ENCODE measurements around the gene PLEKHM1.
A peak's percentile ranks its signal among the peaks of the same experiment; 100 is the strongest.
"Not testable (repeated sequence)": the region's sequence is repeated elsewhere in the genome, so short reads cannot be mapped to it uniquely, and the experiment has no call there.

The PLEKHM1 gene

DNA sequence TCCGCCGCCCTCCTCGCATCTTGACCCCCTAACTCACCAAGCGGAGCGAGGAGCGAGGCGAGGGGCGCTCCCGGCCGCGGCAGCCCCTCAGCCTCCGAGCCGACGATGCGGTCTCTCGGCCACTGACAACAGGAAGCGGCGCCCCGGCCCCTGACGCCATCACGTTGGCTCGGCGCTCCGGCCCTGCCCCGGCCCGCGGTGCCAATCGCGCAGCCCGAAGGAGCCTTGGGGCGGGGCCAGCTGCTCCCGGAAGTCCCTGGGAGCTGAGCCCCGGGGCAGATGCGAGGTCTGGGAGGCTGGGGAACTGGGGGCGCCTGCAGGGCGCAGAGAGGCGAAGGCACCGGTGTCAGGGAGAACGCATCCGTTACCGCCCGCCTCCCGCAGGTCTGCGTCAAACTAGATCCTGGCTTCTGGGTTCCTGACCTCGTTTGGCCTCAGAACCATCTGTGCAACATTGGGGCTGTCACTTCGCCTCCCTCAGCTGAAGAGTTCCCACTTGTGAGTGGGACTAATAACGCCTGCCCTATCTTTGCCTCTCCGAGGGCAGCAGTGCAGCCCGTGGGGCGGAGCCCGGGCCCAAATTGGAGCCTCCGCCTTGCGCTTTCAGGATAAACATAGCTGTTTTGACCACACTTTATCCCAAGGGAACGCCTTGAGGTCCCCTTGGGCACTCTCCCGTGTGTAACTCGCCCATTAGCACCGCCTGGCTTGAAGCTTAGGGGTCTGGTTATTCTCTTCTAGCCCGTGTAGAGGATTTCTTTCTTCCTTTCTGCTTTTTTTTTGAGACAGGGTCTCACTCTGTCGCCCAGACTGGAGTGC, at the start of gene PLEKHM1:
Gene PLEKHM1 (minus strand): TSS at position 107 of the 819 bp plus-strand sequence. CDS start 8,237 bp downstream, outside the sequence.
- peak; percentile 69 for DNase-seq (ENCODE audit: low spot score)

DNA sequence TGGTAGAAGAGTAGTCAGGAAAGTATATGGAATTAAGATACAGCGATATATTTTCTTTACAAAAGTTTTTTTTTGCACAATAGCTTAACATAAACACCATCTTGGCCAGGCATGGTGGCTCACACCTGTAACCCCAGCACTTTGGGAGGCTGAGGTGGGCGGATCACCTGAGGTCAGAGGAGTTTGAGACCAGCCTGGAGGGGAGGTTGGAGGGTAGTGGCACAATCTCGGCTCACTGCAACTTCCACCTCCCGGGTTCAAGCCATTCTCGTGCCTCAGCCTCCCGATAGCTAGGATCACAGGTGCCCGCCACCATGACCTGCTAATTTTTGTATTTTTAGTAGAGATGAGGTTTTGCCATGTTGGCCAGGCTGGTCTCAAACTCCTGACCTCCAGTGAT, 47.6 kb upstream of the PLEKHM1 start:
- DNase-seq (ENCODE audit: low spot score), result not testable (repeated sequence)

DNA sequence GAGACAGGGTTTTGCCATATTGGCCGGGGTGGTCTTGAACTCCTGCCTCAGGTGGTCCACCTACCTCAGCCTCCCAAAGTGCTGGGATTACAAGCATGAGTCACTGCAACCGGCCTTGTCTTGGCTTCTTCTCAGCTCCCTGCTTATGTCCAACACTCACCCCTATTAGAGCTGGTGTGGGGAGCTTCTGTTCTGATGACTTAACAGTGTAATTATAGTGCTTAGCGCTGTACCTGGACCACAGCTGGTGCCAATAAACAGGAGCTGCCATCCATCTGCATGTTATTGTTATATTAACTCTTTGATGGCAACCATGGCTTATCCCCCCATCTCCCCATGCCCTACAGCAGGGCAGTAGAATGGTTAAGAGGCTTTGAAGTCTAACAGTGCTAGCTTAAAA, 15.6 kb upstream of the PLEKHM1 start:
- DNase-seq (ENCODE audit: low spot score), result not testable (repeated sequence)

DNA sequence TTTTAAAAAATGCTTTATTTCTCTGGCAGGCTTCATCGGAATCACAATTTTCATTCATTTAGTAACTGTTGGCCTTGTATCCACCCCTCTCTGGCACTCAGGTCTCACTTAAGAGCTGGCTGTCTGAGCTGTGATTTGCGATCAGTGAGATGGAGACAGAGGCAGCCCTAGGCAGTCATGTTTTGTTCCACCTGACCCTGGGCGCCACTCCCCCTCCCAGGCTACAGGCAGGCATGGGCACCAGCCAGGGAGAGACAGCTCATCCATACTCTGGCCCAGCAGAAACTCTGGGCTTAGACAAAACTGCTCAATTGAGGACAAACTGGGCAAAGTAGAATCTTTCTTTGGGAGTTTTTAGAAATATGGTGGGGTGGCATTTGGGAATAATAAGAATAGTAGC, 14.7 kb upstream of the PLEKHM1 start:
- DNase-seq (ENCODE audit: low spot score), result not testable (repeated sequence)

DNA sequence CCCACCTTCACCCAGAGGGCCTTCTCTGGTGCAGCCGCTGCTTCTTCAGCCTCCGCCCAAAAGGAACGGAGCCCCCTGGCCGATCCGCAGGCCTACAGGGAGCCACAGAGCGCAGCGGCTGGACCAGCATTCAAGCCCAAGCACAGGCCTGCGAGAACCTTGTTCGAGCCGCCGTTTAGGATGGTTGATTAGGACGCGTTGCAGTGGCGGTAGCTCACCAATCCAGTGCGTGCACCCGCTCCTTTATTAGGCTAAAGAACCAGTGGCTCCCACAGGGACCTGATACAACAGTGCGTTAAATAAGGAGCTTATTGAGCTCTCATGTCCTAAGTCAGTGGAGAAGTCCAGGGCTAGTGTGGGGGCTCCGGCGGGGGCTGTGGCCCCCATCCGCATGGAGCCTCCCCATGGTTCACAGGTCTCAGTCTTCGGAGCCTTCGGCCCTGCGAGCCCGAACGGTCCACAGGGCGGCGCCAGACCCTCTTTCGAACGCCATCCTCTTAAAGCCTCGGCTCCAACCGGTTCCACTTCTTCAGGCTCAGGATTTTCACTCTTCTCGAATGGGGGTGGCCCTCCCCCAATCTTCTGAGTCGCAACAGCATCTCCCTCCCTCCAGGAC, 10.7 kb upstream of the PLEKHM1 start:
- DNase-seq (ENCODE audit: low spot score), result not testable (repeated sequence)

DNA sequence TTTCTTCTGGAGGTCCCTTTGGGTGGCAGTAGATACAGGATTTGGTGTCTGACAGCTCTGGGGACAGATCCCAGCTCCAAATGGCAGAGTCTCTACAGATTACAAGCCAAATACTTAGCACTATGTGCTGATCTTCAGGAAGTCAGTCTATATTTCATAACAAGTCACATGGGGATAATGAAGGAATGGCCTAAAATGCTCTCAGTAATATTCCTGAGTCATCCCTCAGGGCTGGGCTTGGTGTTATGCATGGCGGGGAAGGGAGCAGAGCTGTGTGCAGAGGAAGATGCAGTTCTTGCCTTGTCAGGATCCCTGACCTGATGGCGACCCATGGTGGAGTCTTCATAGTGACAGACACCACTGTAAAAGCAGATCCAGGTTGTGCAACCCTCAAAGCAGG, 10.0 kb upstream of the PLEKHM1 start:
- not testable (repeated sequence) for DNase-seq (ENCODE audit: low spot score)

DNA sequence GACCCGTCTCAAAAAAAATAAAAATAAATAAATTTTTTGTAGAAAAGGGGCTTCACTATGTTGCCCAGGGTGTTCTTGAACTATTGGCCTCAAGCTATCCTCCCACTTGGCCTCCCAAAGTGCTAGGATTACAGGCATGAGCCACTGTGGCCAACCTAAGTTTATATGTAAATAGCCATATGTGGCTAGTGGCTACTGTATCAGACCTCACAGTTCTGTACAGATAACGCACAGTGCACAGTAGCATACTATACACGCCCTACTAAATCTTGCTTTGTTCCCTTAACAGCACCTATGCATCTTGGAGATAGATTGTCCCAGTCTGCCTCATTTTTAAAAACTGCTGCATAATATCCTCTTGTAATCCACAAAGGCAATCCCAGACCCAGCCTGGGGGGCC, 8.7 kb upstream of the PLEKHM1 start:
- DNase-seq (ENCODE audit: low spot score), result not testable (repeated sequence)

DNA sequence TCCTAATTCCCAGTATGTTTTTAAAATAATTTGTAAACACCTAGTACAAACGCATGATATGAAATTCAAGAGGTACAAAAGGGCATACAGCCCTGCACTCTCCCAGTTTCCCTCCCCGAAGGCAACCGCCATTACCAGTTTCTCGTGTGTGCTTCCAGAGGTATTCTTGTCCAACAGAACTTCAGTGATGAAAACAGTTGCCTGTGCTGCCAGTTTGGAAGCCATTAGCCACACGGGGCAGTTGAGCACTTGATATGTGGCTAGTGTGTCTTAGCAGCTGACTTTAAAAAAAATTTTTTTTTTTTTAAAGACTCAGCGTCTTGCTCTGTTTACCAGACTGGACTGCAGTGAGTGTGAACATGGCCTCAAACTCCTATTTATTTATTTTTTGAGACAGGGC, 7.9 kb upstream of the PLEKHM1 start:
- DNase-seq (ENCODE audit: low spot score), result not testable (repeated sequence)

DNA sequence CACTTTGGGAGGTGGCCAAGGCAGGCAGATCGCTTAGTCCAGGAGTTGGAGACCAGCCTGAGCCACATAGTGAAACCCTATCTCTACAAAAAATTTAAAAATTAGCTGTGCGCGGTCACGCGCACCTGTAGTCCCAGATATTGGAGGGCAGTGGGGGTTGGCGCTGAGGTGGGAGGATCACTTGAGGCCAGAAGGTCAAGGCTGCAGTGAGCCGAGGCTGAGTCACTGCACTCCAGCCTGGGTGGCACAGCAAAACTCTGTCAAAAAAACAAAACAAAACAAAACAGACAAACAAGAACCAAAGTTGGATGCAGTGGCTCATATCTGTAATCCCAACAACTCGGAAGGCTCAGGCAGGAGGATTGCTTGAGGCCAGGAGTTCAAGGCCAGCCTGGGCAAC, 6.9 kb upstream of the PLEKHM1 start:
- not testable (repeated sequence) for DNase-seq (ENCODE audit: low spot score)

DNA sequence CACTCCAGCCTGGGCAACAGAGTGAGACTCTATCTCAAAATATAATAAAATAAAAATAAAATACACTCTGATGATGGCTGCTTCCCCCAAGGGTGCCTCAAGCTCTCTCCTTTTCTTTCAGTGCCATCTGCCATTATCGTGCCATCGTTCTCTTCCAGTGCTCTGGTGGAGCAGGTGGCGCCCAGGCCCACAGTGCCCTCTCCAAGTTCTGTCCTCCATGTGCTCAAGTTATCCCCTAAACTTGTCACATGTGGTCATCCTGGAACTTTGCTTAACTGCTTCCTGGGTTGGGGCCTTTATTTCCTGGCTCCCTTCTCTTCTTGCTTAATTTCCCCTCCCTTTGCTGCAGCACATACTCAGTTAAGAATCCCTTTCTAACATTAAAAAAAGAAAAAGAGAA, 6.0 kb upstream of the PLEKHM1 start:
- not testable (repeated sequence) for DNase-seq (ENCODE audit: low spot score)

DNA sequence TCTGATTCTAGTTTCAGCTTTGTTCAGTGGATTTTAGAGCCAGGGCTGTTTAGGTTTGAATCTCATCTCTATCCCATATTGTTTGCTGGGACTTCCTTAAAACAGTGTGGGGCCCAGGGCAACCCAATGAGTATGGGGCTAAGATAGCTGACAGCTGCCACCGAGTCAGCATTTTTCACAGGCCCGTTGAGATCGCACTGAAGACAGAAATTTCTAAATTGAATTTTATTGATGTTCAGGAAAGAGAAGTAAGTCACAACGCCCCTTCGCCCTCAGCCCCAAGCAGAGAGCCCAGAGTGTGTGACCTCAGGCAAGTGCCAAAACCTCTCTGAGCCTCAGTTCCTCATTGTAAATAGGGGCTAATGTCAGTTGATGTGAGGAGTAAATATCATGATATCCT, 4.0 kb upstream of the PLEKHM1 start:
- DNase-seq (ENCODE audit: low spot score), result not testable (repeated sequence)

DNA sequence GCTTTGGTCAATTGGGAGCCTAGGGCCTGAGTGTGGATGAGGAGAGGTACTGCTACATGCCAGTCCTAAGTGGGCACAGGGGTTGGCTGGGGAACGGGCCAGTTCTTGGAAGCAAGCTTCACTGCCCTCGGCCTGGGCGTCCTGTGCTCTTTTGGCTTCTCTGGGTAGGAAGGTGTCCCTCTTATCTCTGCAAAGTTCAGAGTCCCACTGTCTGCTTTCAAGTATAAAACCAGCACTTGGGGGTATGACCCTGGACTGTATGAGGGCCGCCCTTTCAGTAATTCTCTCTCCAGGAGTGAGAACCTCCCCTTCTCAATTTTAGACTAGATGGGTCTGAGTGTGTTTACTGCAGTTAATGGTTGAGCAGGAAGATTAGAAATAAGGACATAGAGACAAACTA, 1.6 kb upstream of the PLEKHM1 start:
- DNase-seq (ENCODE audit: low spot score), result not testable (repeated sequence)

DNA sequence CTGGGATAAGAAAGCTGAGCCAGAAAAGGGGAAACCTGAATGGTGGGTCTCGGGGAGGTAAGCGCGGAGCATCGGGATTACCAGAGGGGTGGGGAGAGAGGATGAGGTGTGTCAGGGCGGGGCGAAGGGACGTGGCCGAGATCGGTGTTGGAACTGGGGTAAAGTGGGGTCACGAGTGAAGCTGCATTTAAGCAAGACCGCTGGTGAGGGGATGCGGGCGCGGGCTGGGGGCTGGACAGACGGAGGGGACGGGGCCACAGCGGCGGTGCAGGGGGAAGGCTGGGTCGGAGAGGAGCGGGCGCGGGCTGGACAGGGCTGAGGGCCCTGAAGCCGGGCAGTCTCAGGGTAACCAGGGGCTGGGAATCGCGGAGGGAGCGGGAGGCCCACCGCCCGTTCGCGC, 323 bp downstream of the PLEKHM1 start:
- DNase-seq (ENCODE audit: low spot score), result not testable (repeated sequence)

DNA sequence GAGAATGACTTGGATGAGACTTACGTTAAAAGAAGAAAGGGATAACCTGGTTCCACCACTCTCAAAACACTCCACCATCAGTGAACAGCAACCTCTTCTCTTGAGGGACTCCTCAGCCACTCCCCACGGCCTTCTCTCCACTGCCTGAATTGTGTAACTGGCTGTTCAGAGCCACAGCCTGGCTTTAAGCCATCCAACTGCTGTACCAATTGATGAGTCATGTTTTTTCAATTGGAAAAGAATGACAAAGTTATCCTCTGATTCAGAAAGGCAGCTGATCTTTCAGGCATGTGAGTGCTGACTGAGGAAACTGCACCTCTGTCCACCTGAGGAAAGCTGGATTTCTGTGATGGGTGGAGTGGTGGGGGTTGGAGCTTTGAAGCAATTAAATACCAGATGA, 2.8 kb downstream of the PLEKHM1 start:
- DNase-seq (ENCODE audit: low spot score), result peak; percentile 75

DNA sequence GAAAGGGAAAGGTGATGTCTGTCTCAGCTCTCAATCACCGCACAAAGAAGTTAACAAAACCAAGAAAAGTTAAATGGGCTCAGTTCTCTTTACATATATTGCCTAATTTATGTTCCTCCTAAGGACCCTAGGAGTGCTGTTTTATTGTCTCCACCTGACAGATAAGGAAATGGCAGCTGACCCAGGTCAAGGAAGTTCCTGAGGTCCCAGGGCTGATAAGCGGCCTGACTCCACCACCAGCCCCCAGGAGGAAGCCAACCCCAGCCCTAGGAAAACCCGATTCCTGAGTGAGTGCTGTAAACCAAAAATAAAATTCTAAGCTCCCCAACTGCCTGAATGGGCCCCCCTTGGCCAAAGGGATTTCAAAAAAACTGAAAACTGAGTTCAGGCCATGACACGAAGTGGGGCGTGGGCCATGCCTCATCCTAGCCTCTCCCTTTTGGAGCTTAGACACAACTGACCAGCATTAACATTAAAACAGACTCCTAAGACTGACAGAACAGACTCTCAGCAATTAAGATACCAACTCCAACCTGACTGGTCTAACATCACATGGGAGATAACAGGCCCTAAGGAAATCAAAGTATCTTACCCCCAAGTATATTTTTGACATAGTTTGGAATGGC, 6.8 kb downstream of the PLEKHM1 start:
- DNase-seq (ENCODE audit: low spot score), result not testable (repeated sequence)

DNA sequence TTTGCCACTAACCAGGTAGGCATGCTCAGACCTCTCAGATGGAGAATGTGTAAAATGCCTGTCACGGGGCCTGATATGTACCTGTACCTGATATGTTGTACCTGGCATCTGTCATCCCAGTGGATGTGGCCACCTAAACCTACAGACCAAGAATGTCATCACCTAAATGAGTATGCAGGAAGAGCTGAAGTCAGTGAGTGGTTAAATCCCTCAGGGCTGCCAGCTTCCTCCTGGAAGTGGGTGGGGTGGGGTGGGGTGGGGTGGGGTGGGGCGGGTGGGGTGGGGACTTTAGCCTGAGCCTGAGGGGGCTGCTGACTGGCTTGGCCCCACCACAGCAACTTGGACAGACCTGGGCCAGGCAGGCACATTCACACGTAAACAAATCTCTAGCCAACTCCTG, 7.3 kb downstream of the PLEKHM1 start:
- peak; percentile 24 for DNase-seq (ENCODE audit: low spot score)

DNA sequence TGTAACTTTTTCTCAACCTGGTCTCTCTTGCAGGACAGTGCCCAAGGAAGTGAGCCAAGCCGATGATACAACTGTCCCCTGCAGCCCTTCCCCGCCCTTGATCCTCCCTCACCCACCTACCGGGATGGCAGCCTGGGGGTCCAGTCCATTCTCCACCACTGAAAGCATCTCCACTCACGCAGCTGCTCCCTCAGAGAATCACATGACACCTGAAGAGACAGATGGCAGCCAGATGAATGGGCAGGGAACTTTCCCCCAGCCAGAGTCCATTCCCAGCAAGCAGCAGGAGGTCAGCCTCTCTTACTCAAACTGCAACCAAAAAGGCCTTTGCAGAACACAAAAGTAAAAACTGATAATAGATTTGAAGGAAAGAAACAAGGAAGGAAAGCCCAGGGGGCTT, 8.2 kb downstream of the PLEKHM1 start:
- DNase-seq (ENCODE audit: low spot score), result not testable (repeated sequence)

DNA sequence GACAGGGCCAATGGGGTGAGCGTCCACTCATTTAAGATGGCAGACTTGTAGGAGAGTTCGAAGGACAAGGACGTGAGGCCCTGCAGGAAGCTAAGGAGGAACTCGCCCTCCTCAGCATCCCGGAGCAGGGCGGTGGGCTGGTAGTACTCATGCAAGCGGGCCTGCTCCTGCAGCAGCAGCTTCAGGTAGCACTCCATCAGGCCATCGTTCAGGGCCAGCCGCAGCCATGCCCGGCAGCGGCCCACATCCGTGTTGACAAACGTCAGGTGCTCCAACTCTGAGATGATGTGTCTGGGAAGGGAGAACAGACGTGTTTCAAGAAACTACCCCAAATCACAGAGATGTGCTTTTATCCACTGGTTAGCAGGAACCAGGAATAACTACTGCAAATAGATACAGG, 15.1 kb downstream of the PLEKHM1 start:
- DNase-seq (ENCODE audit: low spot score), result not testable (repeated sequence)

DNA sequence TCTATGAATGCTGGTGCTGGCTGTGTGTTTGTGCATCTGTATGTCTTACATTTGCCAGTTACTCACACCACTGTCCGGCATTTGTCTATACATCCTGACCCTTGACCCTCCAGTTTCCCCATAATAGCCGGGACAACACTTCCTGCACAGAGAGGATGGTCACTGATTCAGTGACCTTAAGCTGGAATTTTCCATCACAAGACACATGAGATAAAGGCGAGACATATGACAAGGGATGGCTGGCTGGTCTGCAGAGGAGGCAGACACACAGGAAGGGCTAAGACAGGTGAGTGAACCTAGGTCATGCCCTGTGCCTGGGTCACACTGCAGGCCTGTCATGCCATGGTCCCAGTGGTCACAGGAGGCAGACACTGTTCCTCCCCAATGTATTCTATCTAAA, 18.3 kb downstream of the PLEKHM1 start:
- DNase-seq (ENCODE audit: low spot score), result not testable (repeated sequence)

DNA sequence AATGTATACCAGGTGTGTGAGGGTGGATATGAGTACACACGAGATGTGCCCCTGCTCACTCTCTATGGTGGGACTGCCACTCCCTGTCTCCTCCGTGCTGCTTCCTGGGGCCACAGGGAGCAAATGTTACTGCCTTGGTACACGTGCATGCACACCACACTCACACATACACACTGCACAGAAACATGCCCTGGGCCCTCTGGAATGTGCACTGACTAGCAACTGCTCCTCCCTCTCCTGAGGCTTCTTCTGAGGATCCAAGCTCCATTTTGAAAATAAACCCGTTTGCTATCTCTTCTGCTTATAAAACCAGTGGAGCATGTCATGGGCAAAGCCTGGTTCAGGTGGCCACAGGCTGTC, 21.3 kb downstream of the PLEKHM1 start:
- not testable (repeated sequence) for DNase-seq (ENCODE audit: low spot score)

DNA sequence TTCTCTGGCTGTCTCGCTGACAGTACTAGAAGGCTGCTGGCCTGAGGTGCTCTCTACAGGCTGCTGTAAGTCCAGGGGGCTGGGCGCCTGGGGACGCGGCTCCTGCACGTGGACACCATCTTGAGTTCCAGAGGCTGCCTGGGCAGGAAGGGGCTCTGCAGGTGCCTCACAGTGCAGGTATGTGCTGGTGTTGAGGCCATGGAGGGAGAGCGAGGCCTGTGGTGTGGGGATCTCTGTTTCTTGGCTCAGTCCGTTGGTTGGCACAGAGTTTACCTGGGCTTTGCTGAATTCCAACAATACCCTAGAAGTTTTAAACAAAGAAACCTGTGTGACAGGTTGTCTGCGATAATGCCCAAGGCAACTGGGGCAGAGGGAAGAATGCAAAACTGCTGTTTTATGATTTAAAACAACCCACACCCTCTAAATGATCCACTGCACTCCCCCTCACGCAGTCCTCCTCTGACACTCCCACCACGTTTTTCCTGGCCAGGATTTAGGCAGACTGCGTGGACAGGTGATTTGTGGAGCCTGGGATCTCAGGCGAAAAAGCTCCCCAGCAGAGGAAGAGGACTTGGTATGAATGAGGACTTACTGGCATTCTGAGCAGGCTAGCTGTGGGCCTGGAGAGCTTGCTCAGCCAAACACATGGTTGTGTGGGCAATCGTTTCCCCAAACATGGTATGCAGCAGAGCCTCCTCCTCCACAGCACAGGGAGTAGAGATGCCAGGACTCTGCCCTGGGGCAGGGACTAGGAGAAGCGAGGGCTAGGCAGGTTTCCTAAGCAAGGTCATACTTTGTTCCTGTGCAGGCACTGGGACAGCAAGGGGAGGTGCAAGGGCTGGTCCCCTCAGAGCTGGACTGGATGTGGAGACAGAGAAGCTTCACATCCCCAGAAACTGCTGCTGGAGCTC, 22.0 kb downstream of the PLEKHM1 start:
- peak; percentile 58 for DNase-seq (ENCODE audit: low spot score)
